HG03108 (cell line): ENCODE data around the gene NACAD.

Experiments used
- ATAC-seq: cut with Tn5 transposase; IDR thresholded peaks from one replicate; pipeline ENCODE4 v1.9.1; 2021; ENCODE audit warnings: moderate library complexity; ENCODE audit not compliant: unreplicated experiment

Gene NACAD

GRCh38 chr7:45075871-45076796, 12.6 kb downstream of the NACAD start:
- ATAC-seq = no peak

- ATAC-seq = no peak
Measured at GRCh38 chr7:45075355-45075644, 13.5 kb downstream of the NACAD start.

GRCh38 chr7:45074528-45075354, 14.0 kb downstream of the NACAD start:
- ATAC-seq = no peak

- ATAC-seq = no peak
Measured at GRCh38 chr7:45073786-45074527, 14.8 kb downstream of the NACAD start.

- ATAC-seq = no peak
Measured at GRCh38 chr7:45073031-45073785, 15.6 kb downstream of the NACAD start.

- ATAC-seq = no peak
Measured at GRCh38 chr7:45072131-45073030, 16.4 kb downstream of the NACAD start.

- ATAC-seq = no peak
Measured at GRCh38 chr7:45071528-45071927, 17.2 kb downstream of the NACAD start.

GRCh38 chr7:45070254-45070642, 18.5 kb downstream of the NACAD start:
- ATAC-seq = no peak

- ATAC-seq = no peak
Measured at GRCh38 chr7:45069444-45070253, 19.1 kb downstream of the NACAD start.

- no peak for ATAC-seq
Measured at GRCh38 chr7:45068236-45069023, 20.3 kb downstream of the NACAD start.

GRCh38 chr7:45067582-45067981, 21.2 kb downstream of the NACAD start:
- ATAC-seq = no peak

- ATAC-seq = no peak
Measured at GRCh38 chr7:45066409-45066808, 22.4 kb downstream of the NACAD start.

- ATAC-seq = no peak
Measured at GRCh38 chr7:45065031-45065995, 23.5 kb downstream of the NACAD start.

- ATAC-seq = no peak
Measured at GRCh38 chr7:45064047-45064725, 24.6 kb downstream of the NACAD start.

- ATAC-seq = no peak
Measured at GRCh38 chr7:45061806-45062425, 26.9 kb downstream of the NACAD start.

GRCh38 chr7:45061352-45061751, 27.4 kb downstream of the NACAD start:
- no peak for ATAC-seq
